DND-41 (cell line): ENCODE results near the gene DCUN1D1.

ENCODE experiments used
- CTCF ChIP-seq: IDR thresholded peaks from 2 replicates; pipeline ENCODE4 v1.5.1; 2012; ENCODE audit warnings: borderline replicate concordance, low read length, moderate library complexity, mild to moderate bottlenecking; ENCODE audit not compliant: poor library complexity, severe bottlenecking; ENCODE audit errors: extremely low read depth
- EZH2 ChIP-seq: IDR thresholded peaks from 3 replicates; pipeline ENCODE4 v1.6.1; 2012; ENCODE audit warnings: borderline replicate concordance, low read depth, mild to moderate bottlenecking, moderate library complexity, low read length, inconsistent platforms; ENCODE audit not compliant: severe bottlenecking

GRCh38 chr3:182889948-182890629 lies 90.2 kb downstream of the DCUN1D1 start:
- TF ChIP-seq EZH2 (no peak), CTCF (no peak)
